Thoracic aorta (tissue), 2 donors: ENCODE data around the gene LRP3. TPM values are rescaled to one million over a fixed set of nuclear protein-coding genes. Genes with fewer than 3 reads are reported as not detected.

Experiments
- ATAC-seq: fragments of 150-250 bp; one replicate; pipeline ENCODE4 v1.8.0; 2017; ENCODE audit warnings: low read depth; ENCODE audit not compliant: insufficient number of reproducible peaks, low FRiP score
- DNase-seq: peaks from one replicate; pipeline ENCODE4 v3.0.0-alpha.2; 2020; ENCODE audit warnings: low spot score
- H3K27ac ChIP-seq, 2 donors: fragments of 200-600 bp; sonication (generic); 1 replicate in 1 of 2; 2 replicates in 1 of 2; pipeline ENCODE4 v1.5.1; 2016; ENCODE audit warnings: mild to moderate bottlenecking in 2 of 2, moderate library complexity in 2 of 2
- H3K27me3 ChIP-seq: fragments of 200-600 bp; sonication (generic); replicated peaks from 2 replicates; pipeline ENCODE4 v1.6.0; 2016; ENCODE audit warnings: mild to moderate bottlenecking; ENCODE audit not compliant: insufficient read depth
- H3K36me3 ChIP-seq: fragments of 200-600 bp; sonication (generic); one replicate; pipeline ENCODE4 v1.5.1; 2016
- H3K4me1 ChIP-seq, 2 donors: fragments of 200-600 bp; sonication (generic); 1 replicate in 1 of 2; 2 replicates in 1 of 2; pipeline versions ENCODE4 v1.5.1 to v1.6.0; 2016; ENCODE audit warnings: low read depth in 2 of 2, mild to moderate bottlenecking in 1 of 2; ENCODE audit not compliant: control insufficient read depth in 1 of 2
- H3K4me3 ChIP-seq: fragments of 200-600 bp; sonication (generic); 2 replicates; pipeline ENCODE4 v1.5.1; 2016; ENCODE audit warnings: mild to moderate bottlenecking
- H3K9me3 ChIP-seq: fragments of 200-600 bp; sonication (generic); 2 replicates; pipeline ENCODE4 v1.5.1; 2016
- total RNA-seq, 2 donors: library from RNA; depleted of rRNA; stranded (reverse); fragments of >200 nt; gene quantifications; one replicate each; pipeline versions ENCODE4 v1.1.0 to v1.2.3, GENCODE V29; 2016
- TF ChIP-seq, protein P1 (sequence below): fragments of 200-600 bp; sonication (generic); IDR thresholded peaks from one replicate; pipeline ENCODE4 v1.5.1; 2019; ENCODE audit warnings: antibody characterized with exemption

LRP3 gene
- total RNA-seq, 2 donors from 2014 or later = 32.2 to 50.9 TPM

DNA sequence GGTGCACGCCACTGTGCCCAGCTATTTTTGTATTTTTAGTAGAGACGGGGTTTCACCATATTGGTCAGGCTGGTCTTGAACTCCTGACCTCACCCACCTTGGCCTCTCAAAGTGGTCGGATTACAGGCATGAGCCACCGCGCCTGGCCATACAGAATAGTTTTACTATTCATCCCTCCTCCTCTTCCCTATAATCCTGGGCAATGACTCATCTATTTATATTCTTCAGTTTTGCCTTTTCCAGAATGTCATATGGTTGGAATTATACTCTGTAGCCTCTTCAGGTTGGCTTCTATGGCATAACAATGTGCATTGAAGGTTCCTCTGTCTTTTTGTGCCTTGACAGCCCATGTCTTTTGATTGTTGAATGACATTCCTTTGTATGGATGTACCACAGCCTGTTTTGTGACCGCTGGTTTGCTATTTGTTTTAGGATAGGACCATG lies 22.2 kb upstream of the LRP3 start:
- TF ChIP-seq, protein P1, sequence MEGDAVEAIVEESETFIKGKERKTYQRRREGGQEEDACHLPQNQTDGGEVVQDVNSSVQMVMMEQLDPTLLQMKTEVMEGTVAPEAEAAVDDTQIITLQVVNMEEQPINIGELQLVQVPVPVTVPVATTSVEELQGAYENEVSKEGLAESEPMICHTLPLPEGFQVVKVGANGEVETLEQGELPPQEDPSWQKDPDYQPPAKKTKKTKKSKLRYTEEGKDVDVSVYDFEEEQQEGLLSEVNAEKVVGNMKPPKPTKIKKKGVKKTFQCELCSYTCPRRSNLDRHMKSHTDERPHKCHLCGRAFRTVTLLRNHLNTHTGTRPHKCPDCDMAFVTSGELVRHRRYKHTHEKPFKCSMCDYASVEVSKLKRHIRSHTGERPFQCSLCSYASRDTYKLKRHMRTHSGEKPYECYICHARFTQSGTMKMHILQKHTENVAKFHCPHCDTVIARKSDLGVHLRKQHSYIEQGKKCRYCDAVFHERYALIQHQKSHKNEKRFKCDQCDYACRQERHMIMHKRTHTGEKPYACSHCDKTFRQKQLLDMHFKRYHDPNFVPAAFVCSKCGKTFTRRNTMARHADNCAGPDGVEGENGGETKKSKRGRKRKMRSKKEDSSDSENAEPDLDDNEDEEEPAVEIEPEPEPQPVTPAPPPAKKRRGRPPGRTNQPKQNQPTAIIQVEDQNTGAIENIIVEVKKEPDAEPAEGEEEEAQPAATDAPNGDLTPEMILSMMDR = no peak
- no peak overlapping the region for H3K4me3 ChIP-seq
- no peak overlapping the region for H3K27ac ChIP-seq
- H3K36me3 ChIP-seq = no peaks in the 10 kb centered on the region
- ATAC-seq (no peak), DNase-seq (no peak)
- no peaks in the 10 kb centered on the region for H3K9me3 ChIP-seq
- H3K4me1 ChIP-seq = peaks cover 6 to 9% of the 10 kb centered on the region in 2 donors
- H3K27me3 ChIP-seq = no peaks in the 10 kb centered on the region

DNA sequence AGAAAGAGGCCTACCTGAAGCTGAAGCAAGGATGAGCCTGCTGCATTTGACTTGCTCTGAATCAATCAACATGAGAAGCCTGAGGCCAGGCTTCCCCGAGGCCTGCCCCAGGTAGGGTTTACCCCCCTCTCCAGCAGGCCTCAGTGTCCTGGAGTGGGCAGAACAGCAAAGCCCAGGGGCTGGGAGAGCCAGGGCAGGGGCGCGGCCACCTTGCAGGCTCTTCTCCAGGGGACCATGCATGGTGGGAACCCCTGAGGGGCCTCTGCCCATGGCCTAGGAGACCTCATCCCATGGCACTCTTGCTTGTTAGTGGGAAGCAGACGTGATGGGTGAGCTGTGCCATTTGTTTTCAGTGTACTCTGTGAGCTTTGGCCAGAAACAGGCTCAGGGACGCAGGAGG lies 19.9 kb upstream of the LRP3 start:
- ATAC-seq = no peak
- Histone ChIP-seq H3K4me3 (no peak overlapping the region), H3K9me3 (no peaks in the 10 kb centered on the region), H3K4me1 (peaks cover 16 to 19% of the 10 kb centered on the region in 2 donors), H3K27me3 (no peaks in the 10 kb centered on the region), H3K36me3 (no peaks in the 10 kb centered on the region), H3K27ac (no peak overlapping the region)
- DNase-seq = no peak
- TF ChIP-seq, protein P1 = no peak

GRCh38 chr19:33175156-33175782 lies 18.9 kb upstream of the LRP3 start:
- H3K9me3 ChIP-seq = no peaks in the 10 kb centered on the region
- TF ChIP-seq, protein P1 = no peak
- peaks cover 16 to 19% of the 10 kb centered on the region in 2 donors for H3K4me1 ChIP-seq
- no peak for ATAC-seq
- H3K27me3 ChIP-seq = no peaks in the 10 kb centered on the region
- no peak overlapping the region for H3K4me3 ChIP-seq
- H3K36me3 ChIP-seq = no peaks in the 10 kb centered on the region
- DNase-seq = no peak
- no peak overlapping the region for H3K27ac ChIP-seq

- H3K27me3 ChIP-seq = no peaks in the 10 kb centered on the region
- peak overlapping the region; percentile 98 for H3K4me3 ChIP-seq
- peaks cover 16 to 19% of the 10 kb centered on the region in 2 donors for H3K4me1 ChIP-seq
- no peaks in the 10 kb centered on the region for H3K9me3 ChIP-seq
- TF ChIP-seq, protein P1 = no peak
- peak overlapping the region; percentile 96 for H3K27ac ChIP-seq
- no peaks in the 10 kb centered on the region for H3K36me3 ChIP-seq
- ATAC-seq (no peak), DNase-seq (no peak)
Observed at GRCh38 chr19:33175886-33176669, 18.1 kb upstream of the LRP3 start.

GRCh38 chr19:33176670-33177416 lies 17.3 kb upstream of the LRP3 start:
- peaks cover 16 to 19% of the 10 kb centered on the region in 2 donors for H3K4me1 ChIP-seq
- peak overlapping the region; percentile 98 for H3K4me3 ChIP-seq
- peak overlapping the region; percentile 96 for H3K27ac ChIP-seq
- DNase-seq (peak; percentile 85), ATAC-seq (peak; percentile 93)
- H3K27me3 ChIP-seq = no peaks in the 10 kb centered on the region
- TF ChIP-seq, protein P1 = peak; percentile 40
- H3K9me3 ChIP-seq = no peaks in the 10 kb centered on the region
- H3K36me3 ChIP-seq = no peaks in the 10 kb centered on the region
